Natural killer cell (primary cell): ENCODE data around the gene NACC2. TPM values are rescaled to one million over a fixed set of nuclear protein-coding genes. Genes with fewer than 3 reads are reported as not detected.

Experiments used
- ATAC-seq, 3 donors: fragments of 150-1000 bp in 2 of 3; fragments of 200-7000 bp in 1 of 3; cut with Tn5 transposase; 1 replicate in 1 of 3; 2 replicates in 2 of 3; pipeline ENCODE4 v1.10.0; 2021; ENCODE audit warnings: mild to moderate bottlenecking in 2 of 3, moderate library complexity in 2 of 3
- DNase-seq, 2 donors: peaks; one replicate each; pipeline versions ENCODE4 v3.0.0 to v3.0.0-alpha.2; 2013 to 2021; ENCODE audit warnings: mixed read lengths in 1 of 2
- H3K27ac ChIP-seq: one replicate; pipeline ENCODE4 v1.5.1; 2013; ENCODE audit warnings: mild to moderate bottlenecking, low read length
- H3K27me3 ChIP-seq: one replicate; pipeline ENCODE4 v1.6.1; 2013; ENCODE audit warnings: low read length; ENCODE audit not compliant: control insufficient read depth, insufficient read depth
- H3K36me3 ChIP-seq: one replicate; pipeline ENCODE4 v1.6.1; 2013; ENCODE audit warnings: low read length; ENCODE audit not compliant: control insufficient read depth, insufficient read depth
- H3K4me1 ChIP-seq: one replicate; pipeline ENCODE4 v1.6.1; 2013; ENCODE audit warnings: low read length; ENCODE audit not compliant: control insufficient read depth, insufficient read depth
- H3K4me3 ChIP-seq: one replicate; pipeline ENCODE4 v1.5.1; 2013; ENCODE audit warnings: low read length
- H3K9me3 ChIP-seq: one replicate; pipeline ENCODE4 v1.6.1; 2013; ENCODE audit warnings: low read length; ENCODE audit not compliant: control insufficient read depth, insufficient read depth
- H3K27ac Mint-ChIP-seq, 2 donors: one replicate each; pipeline ENCODE4 v1.8.0; 2022; ENCODE audit warnings: mild to moderate bottlenecking in 2 of 2, mixed read lengths in 2 of 2, moderate library complexity in 1 of 2
- H3K27me3 Mint-ChIP-seq, 2 donors: one replicate each; pipeline ENCODE4 v1.8.0; 2022; ENCODE audit warnings: low read depth in 2 of 2, mixed read lengths in 2 of 2
- H3K36me3 Mint-ChIP-seq: one replicate; pipeline ENCODE4 v1.8.0; 2022; ENCODE audit warnings: mixed read lengths
- H3K4me1 Mint-ChIP-seq, 2 donors: one replicate each; pipeline ENCODE4 v1.8.0; 2022; ENCODE audit warnings: mixed read lengths in 2 of 2
- H3K4me3 Mint-ChIP-seq: one replicate; pipeline ENCODE4 v1.8.0; 2022; ENCODE audit warnings: mild to moderate bottlenecking, moderate library complexity, mixed read lengths
- H3K9me3 Mint-ChIP-seq, 2 donors: one replicate each; pipeline ENCODE4 v1.8.0; 2022; ENCODE audit warnings: mixed read lengths in 2 of 2
- WGBS: methylation state at CpG from one replicate; pipeline ENCODE4 v1.1.7; 2013; ENCODE audit warnings: missing lambda C conversion rate; ENCODE audit not compliant: insufficient coverage; 5-methylcytosine and 5-hydroxymethylcytosine counted together
- intact Hi-C: fragments of 100-400 bp; cut with micrococcal nuclease; formaldehyde crosslinking; loops from one replicate; pipeline ENCODE4 v1.14.2; 2022
- total RNA-seq, 4 donors: library from RNA; stranded (reverse); fragments of 120-200 nt in 1 of 4; gene quantifications; one replicate each; pipeline versions ENCODE4 v1.2.3 to v1.2.4, GENCODE V29; 2013 to 2022
- TF ChIP-seq, protein P1 (sequence below): fragments of 200-600 bp; IDR thresholded peaks from one replicate; pipeline ENCODE4 v1.8.0; 2022; ENCODE audit warnings: antibody characterized with exemption

Gene NACC2
- total RNA-seq, 3 donors from 2014 or later (not counting 1 experiment from before 2014, with no cell fraction given): 14.5 to 21.6 (median 21.2) TPM

DNA sequence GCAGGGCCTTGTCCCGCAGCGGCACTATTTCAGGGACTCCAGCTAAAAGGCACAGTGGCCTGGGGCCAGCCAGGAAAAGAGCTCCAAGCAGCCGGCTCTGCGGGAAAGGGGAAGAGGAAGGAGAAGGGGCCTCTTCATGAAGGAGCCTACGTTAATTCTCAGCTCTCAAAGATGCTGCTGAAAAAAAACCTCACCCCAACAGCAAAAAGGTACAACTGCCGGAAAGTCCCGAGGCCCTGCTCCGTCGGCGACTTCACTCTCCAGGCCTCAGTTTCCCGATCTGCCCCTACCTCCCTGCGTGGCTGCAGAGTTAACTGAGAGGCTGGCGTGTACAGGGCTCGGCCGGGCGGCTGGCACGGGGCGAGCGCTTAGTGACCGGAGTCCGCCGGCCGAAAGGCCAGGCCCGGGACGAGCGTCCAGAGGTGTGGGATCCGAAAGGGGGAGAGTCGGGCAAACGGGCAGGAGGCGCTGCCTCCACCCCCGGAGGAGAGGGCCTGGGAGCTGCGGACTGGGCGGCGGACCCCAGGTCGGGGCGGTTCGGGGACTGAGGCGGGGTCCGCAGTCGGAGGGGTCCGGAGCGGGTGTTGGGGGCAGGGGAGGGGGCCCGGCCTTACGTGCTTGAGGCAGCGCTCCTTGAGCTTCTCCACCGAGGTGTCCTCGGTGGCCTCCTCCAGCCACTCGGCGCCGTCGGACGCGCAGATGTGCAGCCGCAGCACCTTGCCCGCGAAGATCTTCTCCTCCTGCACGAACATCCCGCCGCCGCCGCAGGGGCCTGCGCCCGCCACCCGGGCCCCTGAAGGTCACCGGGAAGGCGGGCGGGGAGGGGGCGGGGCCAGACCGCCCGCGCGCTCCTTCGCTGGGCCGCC is 134.4 kb downstream of the NACC2 start:
- TF ChIP-seq, protein P1, sequence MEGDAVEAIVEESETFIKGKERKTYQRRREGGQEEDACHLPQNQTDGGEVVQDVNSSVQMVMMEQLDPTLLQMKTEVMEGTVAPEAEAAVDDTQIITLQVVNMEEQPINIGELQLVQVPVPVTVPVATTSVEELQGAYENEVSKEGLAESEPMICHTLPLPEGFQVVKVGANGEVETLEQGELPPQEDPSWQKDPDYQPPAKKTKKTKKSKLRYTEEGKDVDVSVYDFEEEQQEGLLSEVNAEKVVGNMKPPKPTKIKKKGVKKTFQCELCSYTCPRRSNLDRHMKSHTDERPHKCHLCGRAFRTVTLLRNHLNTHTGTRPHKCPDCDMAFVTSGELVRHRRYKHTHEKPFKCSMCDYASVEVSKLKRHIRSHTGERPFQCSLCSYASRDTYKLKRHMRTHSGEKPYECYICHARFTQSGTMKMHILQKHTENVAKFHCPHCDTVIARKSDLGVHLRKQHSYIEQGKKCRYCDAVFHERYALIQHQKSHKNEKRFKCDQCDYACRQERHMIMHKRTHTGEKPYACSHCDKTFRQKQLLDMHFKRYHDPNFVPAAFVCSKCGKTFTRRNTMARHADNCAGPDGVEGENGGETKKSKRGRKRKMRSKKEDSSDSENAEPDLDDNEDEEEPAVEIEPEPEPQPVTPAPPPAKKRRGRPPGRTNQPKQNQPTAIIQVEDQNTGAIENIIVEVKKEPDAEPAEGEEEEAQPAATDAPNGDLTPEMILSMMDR: no peak
- H3K27me3 ChIP-seq: no peaks in the 10 kb centered on the region
- intact Hi-C loops: no loop called here
- Mint-ChIP-seq H3K27me3 (peaks cover 0 to 9% of the 10 kb centered on the region in 2 donors), H3K4me3 (peak overlapping the region; percentile 91), H3K36me3 (no peaks in the 10 kb centered on the region), H3K27ac (peak overlapping the region; percentile 68 to 75), H3K9me3 (no peaks in the 10 kb centered on the region), H3K4me1 (peaks cover 24 to 44% of the 10 kb centered on the region in 2 donors)
- H3K4me1 ChIP-seq: peaks cover 20% of the 10 kb centered on the region
- H3K36me3 ChIP-seq: no peaks in the 10 kb centered on the region
- peak in 1 of 2 donors; percentile 53 for DNase-seq
- WGBS: under 1% methylated on average over 73 of the region's 74 CpGs
- peak overlapping the region; percentile 53 for H3K27ac ChIP-seq
- no peaks in the 10 kb centered on the region for H3K9me3 ChIP-seq
- peak in 1 of 3 donors; percentile 1 for ATAC-seq
- H3K4me3 ChIP-seq: peak overlapping the region; percentile 80

DNA sequence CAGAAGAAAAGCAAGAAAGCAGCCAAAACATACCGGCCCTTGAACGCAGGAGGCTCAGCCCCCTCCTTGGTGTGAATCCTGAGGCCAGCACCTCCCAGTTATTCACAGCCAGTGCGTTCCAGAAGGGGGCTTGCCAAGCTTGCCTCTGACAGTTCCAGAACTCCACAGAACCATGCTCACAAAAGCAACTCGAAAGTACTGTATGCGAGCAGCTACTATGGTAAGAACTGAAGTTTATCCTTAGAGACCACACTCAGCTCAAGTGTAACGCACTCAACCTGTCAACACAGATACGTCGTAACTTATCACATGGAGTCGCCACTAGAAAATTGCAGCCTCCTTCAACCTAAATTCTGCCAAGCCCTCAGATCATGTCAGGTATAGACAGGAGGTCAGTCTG is 135.3 kb downstream of the NACC2 start:
- no peaks in the 10 kb centered on the region for H3K27me3 ChIP-seq
- peak overlapping the region; percentile 80 for H3K4me3 ChIP-seq
- H3K9me3 ChIP-seq: no peaks in the 10 kb centered on the region
- H3K36me3 ChIP-seq: no peaks in the 10 kb centered on the region
- peaks cover 0 to 9% of the 10 kb centered on the region in 2 donors for H3K27me3 Mint-ChIP-seq
- H3K36me3 Mint-ChIP-seq: no peaks in the 10 kb centered on the region
- H3K4me1 ChIP-seq: peaks cover 20% of the 10 kb centered on the region
- WGBS: 86% methylated on average over 9 of the region's 9 CpGs
- ATAC-seq (no peak), DNase-seq (peak in 1 of 2 donors; percentile 19)
- intact Hi-C loops: no loop called here
- peak overlapping the region; percentile 91 for H3K4me3 Mint-ChIP-seq
- peaks cover 24 to 44% of the 10 kb centered on the region in 2 donors for H3K4me1 Mint-ChIP-seq
- TF ChIP-seq, protein P1: no peak
- peak overlapping the region; percentile 68 to 75 for H3K27ac Mint-ChIP-seq
- H3K27ac ChIP-seq: no peak overlapping the region
- H3K9me3 Mint-ChIP-seq: no peaks in the 10 kb centered on the region

DNA sequence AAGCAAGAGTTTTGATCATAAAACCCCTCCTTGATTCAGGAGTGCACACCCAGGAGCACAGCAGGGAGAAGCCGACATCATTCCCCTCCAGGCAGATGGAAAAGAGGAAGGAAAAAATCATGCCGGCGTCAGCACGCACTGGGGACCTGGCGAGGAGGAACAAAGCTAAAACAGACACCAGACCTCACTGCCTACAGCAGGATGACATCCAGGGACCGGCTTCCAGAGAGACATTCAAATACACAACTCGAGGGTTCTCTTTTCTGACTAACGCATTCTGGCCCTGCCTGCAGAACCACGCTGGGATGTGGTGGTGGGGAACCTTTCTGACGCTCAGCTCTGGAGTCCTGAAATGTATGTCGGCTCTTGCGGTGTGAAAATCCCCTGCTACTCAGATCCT is 136.6 kb downstream of the NACC2 start:
- TF ChIP-seq, protein P1: no peak
- 71% methylated on average over 9 of the region's 12 CpGs for WGBS
- ATAC-seq (no peak), DNase-seq (no peak)
- Histone ChIP-seq H3K4me3 (no peak overlapping the region), H3K36me3 (peaks cover 2% of the 10 kb centered on the region), H3K27me3 (no peaks in the 10 kb centered on the region), H3K27ac (no peak overlapping the region), H3K4me1 (peaks cover 20% of the 10 kb centered on the region), H3K9me3 (no peaks in the 10 kb centered on the region)
- Mint-ChIP-seq H3K4me3 (no peak overlapping the region), H3K36me3 (no peaks in the 10 kb centered on the region), H3K4me1 (peaks cover 24 to 44% of the 10 kb centered on the region in 2 donors), H3K27ac (no peak overlapping the region), H3K9me3 (no peaks in the 10 kb centered on the region), H3K27me3 (peaks cover 0 to 6% of the 10 kb centered on the region in 2 donors)
- intact Hi-C loops: no loop called here
